ENCODE data around the gene CDH18.

CDH18 gene

DNA sequence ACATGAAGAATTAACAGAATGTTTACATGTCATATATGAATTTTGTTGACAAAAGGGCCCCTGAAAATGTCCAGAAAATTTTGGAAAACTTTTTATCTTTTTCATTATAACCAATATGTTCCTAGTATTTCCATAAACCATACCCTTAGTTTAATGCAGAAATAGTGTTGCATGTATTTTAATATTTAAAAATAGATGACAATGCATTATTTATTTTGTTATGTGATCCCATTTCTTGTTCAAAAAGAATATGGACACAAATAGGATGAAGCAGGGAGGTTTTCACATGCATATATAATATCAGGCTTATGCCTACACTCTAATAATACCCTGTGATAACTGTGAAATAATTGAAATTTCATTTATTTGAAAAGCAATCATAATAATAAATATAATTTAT, 500.5 kb downstream of the CDH18 start:
- no peak overlapping the region for H3K4me3 ChIP-seq (ENCODE audit: low read length)
- TF ChIP-seq CTCF (conservative IDR thresholded peaks at IDR 0.05; ENCODE audit: low read depth, low read length), result no peak

GRCh38 chr5:19479562-19479961, 508.4 kb downstream of the CDH18 start:
- no peak for DNase-seq (ENCODE audit: low read depth)
- H3K4me3 ChIP-seq (ENCODE audit: low read length), result no peak overlapping the region
- no peak for TF ChIP-seq CTCF (conservative IDR thresholded peaks at IDR 0.05; ENCODE audit: low read depth, low read length)

More for the DNA sequence above, 500.5 kb downstream of the CDH18 start:
- DNase-seq (ENCODE audit: low read depth), result no peak

DNA sequence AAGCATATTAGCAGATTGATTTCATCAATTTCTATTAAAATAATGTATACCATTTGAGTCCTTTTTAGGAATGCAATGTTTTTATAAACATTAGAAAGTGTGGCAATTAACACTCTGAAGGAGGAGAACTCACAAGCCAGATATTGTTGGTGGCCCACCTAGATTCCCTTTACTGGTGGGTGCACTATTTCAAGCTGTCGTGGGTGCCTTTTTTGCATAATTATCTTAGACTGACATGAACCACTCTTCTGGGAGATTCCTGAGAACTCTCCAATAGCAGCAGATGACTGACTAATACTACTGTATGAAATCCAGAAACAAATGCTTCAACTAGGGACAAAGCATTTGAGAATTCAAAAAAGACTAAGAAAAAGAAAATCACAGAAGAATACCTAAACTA, 526.0 kb downstream of the CDH18 start:
- DNase-seq (ENCODE audit: low read depth), result no peak
- no peak overlapping the region for H3K4me3 ChIP-seq (ENCODE audit: low read length)
- no peak for TF ChIP-seq CTCF (conservative IDR thresholded peaks at IDR 0.05; ENCODE audit: low read depth, low read length)

DNA sequence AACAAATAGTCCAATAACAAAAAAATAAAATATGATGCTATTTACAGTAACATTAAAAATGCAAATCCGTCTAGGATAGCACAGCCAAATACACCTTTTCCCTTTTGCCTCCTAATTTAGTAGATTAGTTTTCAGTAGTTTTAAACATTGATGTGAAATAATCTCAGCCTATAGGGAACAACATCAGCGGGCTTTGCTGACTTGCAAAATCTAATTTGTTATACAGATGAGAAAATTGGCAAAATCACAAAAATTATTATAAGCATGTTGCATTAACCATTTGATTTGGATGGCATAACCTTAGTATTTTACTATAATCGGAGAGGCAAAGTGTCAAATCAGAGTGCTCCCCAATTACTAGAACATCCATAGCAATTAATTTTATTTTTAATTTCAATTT, 563.5 kb downstream of the CDH18 start:
- no peak overlapping the region for H3K4me3 ChIP-seq (ENCODE audit: low read length)
- no peak for TF ChIP-seq CTCF (conservative IDR thresholded peaks at IDR 0.05; ENCODE audit: low read depth, low read length)
- DNase-seq (ENCODE audit: low read depth), result no peak
